Endodermal cell (in vitro differentiated cells): ENCODE results near the gene SERPINA1. TPM values are rescaled to one million over a fixed set of nuclear protein-coding genes. Genes with fewer than 3 reads are reported as not detected.

ENCODE experiments used
- DNase-seq: peaks from one replicate; pipeline ENCODE4 v3.0.0-alpha.2; 2017
- H3K27ac ChIP-seq: 2 replicates; pipeline ENCODE4 v1.5.1; 2013; ENCODE audit warnings: mild to moderate bottlenecking, low read depth, low read length, moderate library complexity
- H3K27me3 ChIP-seq: 2 replicates; pipeline ENCODE4 v1.6.1; 2013; ENCODE audit warnings: mild to moderate bottlenecking, low read length, moderate library complexity; ENCODE audit not compliant: insufficient read depth, control insufficient read depth, poor library complexity, severe bottlenecking
- H3K36me3 ChIP-seq: 2 replicates; pipeline ENCODE4 v1.7.0; 2013; ENCODE audit warnings: mild to moderate bottlenecking, low read length, moderate library complexity; ENCODE audit not compliant: control insufficient read depth, insufficient read depth
- H3K4me1 ChIP-seq: one replicate; pipeline ENCODE4 v1.7.0; 2013; ENCODE audit warnings: low read length; ENCODE audit not compliant: control insufficient read depth, insufficient read depth
- H3K4me3 ChIP-seq: 2 replicates; pipeline ENCODE4 v1.5.1; 2013; ENCODE audit warnings: mild to moderate bottlenecking, low read length, moderate library complexity
- H3K9ac ChIP-seq: 2 replicates; pipeline ENCODE4 v1.6.1; 2013; ENCODE audit warnings: mild to moderate bottlenecking, low read length, moderate library complexity; ENCODE audit not compliant: poor library complexity, severe bottlenecking; ENCODE audit errors: extremely low read depth
- H3K9me3 ChIP-seq: 2 replicates; pipeline ENCODE4 v1.6.1; 2013; ENCODE audit warnings: mild to moderate bottlenecking, low read length, moderate library complexity; ENCODE audit not compliant: control insufficient read depth
- H3K27ac Mint-ChIP-seq: 2 replicates; pipeline ENCODE4 v1.8.0; 2020; ENCODE audit warnings: mixed read lengths
- H3K27me3 Mint-ChIP-seq: 2 replicates; pipeline ENCODE4 v1.8.0; 2021; ENCODE audit warnings: mild to moderate bottlenecking, mixed read lengths; ENCODE audit not compliant: insufficient read depth
- H3K36me3 Mint-ChIP-seq: 2 replicates; pipeline ENCODE4 v1.8.0; 2020; ENCODE audit warnings: low read depth, mixed read lengths
- H3K4me1 Mint-ChIP-seq: 2 replicates; pipeline ENCODE4 v1.8.0; 2020; ENCODE audit warnings: mixed read lengths
- H3K4me3 Mint-ChIP-seq: 2 replicates; pipeline ENCODE4 v1.8.0; 2020; ENCODE audit warnings: mild to moderate bottlenecking, moderate library complexity, mixed read lengths
- H3K9me3 Mint-ChIP-seq: 2 replicates; pipeline ENCODE4 v1.8.0; 2020; ENCODE audit warnings: mild to moderate bottlenecking, mixed read lengths
- WGBS, 2 experiments: methylation state at CpG; one replicate each; pipeline versions ENCODE4 v1.1.5 to v1.1.7; 2013; ENCODE audit warnings: missing lambda C conversion rate in 2 of 2, mixed read lengths in 1 of 2; ENCODE audit not compliant: insufficient coverage in 1 of 2, insufficient read length in 1 of 2; 5-methylcytosine and 5-hydroxymethylcytosine counted together
- total RNA-seq, 2 donors: library from RNA; stranded (reverse); fragmentation: NEBNext Ultra II Directional in 1 of 2; extraction: Animal tissue kit (Norgen Biotek cat#: 25700) in 1 of 2; gene quantifications; 2 replicates in 1 of 2; 3 replicates in 1 of 2; pipeline ENCODE4 v1.2.1, GENCODE V29; 2021
- TF ChIP-seq, protein P1 (sequence below): fragments of 200-600 bp; sonication (generic); conservative IDR thresholded peaks from 2 replicates; pipeline ENCODE4 v1.5.0; 2021; ENCODE audit warnings: antibody characterized with exemption, mild to moderate bottlenecking

The SERPINA1 gene
- total RNA-seq, 2 donors from 2014 or later = 1.2 TPM; not detected in 1

DNA sequence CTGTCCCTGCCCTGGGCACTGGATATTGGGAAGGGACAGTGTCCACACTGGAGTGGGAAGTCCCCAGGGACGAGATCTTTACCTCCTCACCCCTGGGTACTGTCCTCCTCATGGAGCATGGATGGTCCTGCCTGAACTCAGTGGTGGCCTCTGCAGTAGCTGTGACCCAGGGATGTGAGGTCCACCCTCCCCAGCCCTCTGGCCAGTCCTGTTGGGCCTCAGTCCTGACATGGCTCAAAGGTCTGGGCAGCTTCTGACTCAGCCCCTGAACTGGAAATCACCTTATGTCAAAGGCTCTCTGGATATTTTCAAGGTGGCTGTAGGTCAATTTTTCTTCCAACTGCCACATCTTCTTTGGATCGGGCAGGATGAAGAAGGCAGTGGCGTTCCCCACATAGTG lies 24.4 kb downstream of the SERPINA1 start:
- WGBS, 2 experiments = 91 to 100% methylated on average over 2 to 3 of the region's 3 CpGs
- TF ChIP-seq, protein P1, sequence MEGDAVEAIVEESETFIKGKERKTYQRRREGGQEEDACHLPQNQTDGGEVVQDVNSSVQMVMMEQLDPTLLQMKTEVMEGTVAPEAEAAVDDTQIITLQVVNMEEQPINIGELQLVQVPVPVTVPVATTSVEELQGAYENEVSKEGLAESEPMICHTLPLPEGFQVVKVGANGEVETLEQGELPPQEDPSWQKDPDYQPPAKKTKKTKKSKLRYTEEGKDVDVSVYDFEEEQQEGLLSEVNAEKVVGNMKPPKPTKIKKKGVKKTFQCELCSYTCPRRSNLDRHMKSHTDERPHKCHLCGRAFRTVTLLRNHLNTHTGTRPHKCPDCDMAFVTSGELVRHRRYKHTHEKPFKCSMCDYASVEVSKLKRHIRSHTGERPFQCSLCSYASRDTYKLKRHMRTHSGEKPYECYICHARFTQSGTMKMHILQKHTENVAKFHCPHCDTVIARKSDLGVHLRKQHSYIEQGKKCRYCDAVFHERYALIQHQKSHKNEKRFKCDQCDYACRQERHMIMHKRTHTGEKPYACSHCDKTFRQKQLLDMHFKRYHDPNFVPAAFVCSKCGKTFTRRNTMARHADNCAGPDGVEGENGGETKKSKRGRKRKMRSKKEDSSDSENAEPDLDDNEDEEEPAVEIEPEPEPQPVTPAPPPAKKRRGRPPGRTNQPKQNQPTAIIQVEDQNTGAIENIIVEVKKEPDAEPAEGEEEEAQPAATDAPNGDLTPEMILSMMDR = no peak

DNA sequence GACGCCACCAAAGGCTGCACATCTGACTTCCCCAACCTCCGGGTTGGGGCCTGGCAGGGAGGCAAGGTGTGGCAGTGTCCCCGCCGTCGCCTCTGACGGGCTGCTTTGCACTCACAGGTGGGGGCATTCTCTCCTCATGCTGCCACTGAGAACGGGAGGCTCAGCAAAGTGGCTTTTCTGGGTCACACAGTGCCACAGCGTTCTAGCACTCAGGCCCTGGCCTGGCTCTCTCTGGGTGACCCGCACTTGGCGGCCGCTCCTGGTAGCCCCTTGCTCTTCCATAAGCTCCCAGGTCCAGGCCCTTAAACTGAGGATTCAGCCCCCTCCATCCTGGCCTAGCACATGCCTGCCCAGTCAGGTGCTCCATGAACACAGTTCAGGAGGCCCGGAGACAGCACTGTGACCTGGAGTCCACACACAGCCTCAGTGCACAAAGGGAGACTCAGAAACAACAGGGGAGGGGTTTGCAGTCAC lies 25.2 kb downstream of the SERPINA1 start:
- Histone ChIP-seq H3K9me3 (no peaks in the 10 kb centered on the region), H3K9ac (no peak overlapping the region), H3K27me3 (no peaks in the 10 kb centered on the region), H3K4me1 (no peaks in the 10 kb centered on the region), H3K27ac (no peak overlapping the region), H3K36me3 (no peaks in the 10 kb centered on the region), H3K4me3 (no peak overlapping the region)
- peak; percentile 43 for DNase-seq
- Mint-ChIP-seq H3K36me3 (no peaks in the 10 kb centered on the region), H3K4me3 (no peak overlapping the region), H3K27ac (no peak overlapping the region), H3K4me1 (no peaks in the 10 kb centered on the region), H3K9me3 (no peaks in the 10 kb centered on the region), H3K27me3 (no peaks in the 10 kb centered on the region)
- TF ChIP-seq, protein P1 = no peak
- WGBS, 2 experiments = 80 to 83% methylated on average over 12 of the region's 12 CpGs

More for the DNA sequence above, 24.4 kb downstream of the SERPINA1 start:
- no peaks in the 10 kb centered on the region for H3K27me3 ChIP-seq
- H3K9me3 ChIP-seq = no peaks in the 10 kb centered on the region
- Mint-ChIP-seq H3K4me1 (no peaks in the 10 kb centered on the region), H3K4me3 (no peak overlapping the region), H3K27ac (no peak overlapping the region), H3K36me3 (no peaks in the 10 kb centered on the region), H3K9me3 (no peaks in the 10 kb centered on the region), H3K27me3 (no peaks in the 10 kb centered on the region)
- no peak overlapping the region for H3K9ac ChIP-seq
- no peak overlapping the region for H3K27ac ChIP-seq
- DNase-seq = peak; percentile 16
- no peak overlapping the region for H3K4me3 ChIP-seq
- H3K36me3 ChIP-seq = no peaks in the 10 kb centered on the region
- H3K4me1 ChIP-seq = no peaks in the 10 kb centered on the region

DNA sequence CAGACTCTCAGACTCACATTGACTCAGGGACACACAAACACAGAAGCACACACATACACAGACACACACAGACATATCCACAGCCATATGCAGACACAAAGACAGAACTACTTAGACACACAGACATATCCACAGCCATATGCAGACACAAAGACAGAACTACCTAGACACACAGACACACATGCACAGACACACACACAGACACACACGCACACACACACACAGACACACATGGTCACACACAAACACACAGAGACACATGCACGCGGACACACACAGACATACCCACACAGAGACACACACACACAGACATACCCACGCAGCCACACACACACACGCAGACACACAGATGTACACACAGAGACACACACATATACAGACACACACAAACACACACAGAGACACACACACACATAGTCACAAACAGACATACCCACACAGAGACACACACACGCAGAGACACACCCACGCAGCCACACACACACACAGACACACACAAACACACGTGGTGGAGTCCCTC lies 25.7 kb downstream of the SERPINA1 start:
- Mint-ChIP-seq H3K4me1 (no peaks in the 10 kb centered on the region), H3K27ac (no peak overlapping the region), H3K27me3 (no peaks in the 10 kb centered on the region), H3K36me3 (no peaks in the 10 kb centered on the region), H3K4me3 (no peak overlapping the region), H3K9me3 (no peaks in the 10 kb centered on the region)
- WGBS, 2 experiments = 89 to 100% methylated on average over 2 to 8 of the region's 8 CpGs
- Histone ChIP-seq H3K27ac (no peak overlapping the region), H3K4me1 (no peaks in the 10 kb centered on the region), H3K36me3 (no peaks in the 10 kb centered on the region), H3K9ac (no peak overlapping the region), H3K27me3 (no peaks in the 10 kb centered on the region), H3K4me3 (no peak overlapping the region), H3K9me3 (no peaks in the 10 kb centered on the region)
- no peak for DNase-seq
- TF ChIP-seq, protein P1 = no peak
